BJ (cell line): ENCODE measurements around the gene SH3BGRL2. TPM values are rescaled to one million over a fixed set of nuclear protein-coding genes. Genes with fewer than 3 reads are reported as not detected.
A peak's percentile ranks its signal among the peaks of the same experiment; 100 is the strongest.

Source experiments
- CTCF ChIA-PET: fragments of 350-600 bp; formaldehyde crosslinking; extraction: SDS; loops from one replicate; lab custom pipeline; 2021; ENCODE audit warnings: antibody characterized with exemption, inconsistent platforms; lab: Yijun Ruan, JAX
- POLR2A ChIA-PET: fragments of 300-600 bp; sonication (Branson Sonifier 250); formaldehyde crosslinking; extraction: SDS; loops from one replicate; lab custom pipeline; 2021; ENCODE audit warnings: antibody characterized with exemption; lab: Charles Lee
- DNase-seq: peaks from one replicate; pipeline ENCODE4 v3.0.0-alpha.2; 2011; ENCODE audit warnings: low read depth
- H3K27me3 ChIP-seq: 2 replicates; pipeline ENCODE4 v1.6.0; 2011; ENCODE audit warnings: low read length; ENCODE audit not compliant: control insufficient read depth, insufficient read depth
- H3K36me3 ChIP-seq: 2 replicates; pipeline ENCODE4 v1.5.1; 2011; ENCODE audit warnings: low read length; ENCODE audit not compliant: control insufficient read depth, insufficient read depth
- H3K4me3 ChIP-seq: 2 replicates; pipeline ENCODE4 v1.5.1; 2011; ENCODE audit warnings: low read depth, mild to moderate bottlenecking, control low read depth, low read length
- CTCF ChIP-seq: IDR thresholded peaks from 2 replicates; pipeline ENCODE4 v1.5.1; 2011; ENCODE audit warnings: low read depth, mild to moderate bottlenecking, control low read depth, inconsistent platforms, low read length, moderate library complexity; ENCODE audit not compliant: insufficient read depth
- polyA plus RNA-seq: library from polyadenylated mRNA; depleted of rRNA; stranded (reverse); fragments of >200 nt; gene quantifications from 2 replicates; pipeline ENCODE4 v1.2.3, GENCODE V29; 2011

Gene SH3BGRL2
- polyA plus RNA-seq, 1 experiment = 0.37 TPM

- Histone ChIP-seq H3K27me3 (0 out of 2 replicates have a peak, but pooled peaks cover 1% of the 10 kb centered on the region), H3K36me3 (no peaks in the 10 kb centered on the region), H3K4me3 (no peak overlapping the region)
- ChIA-PET POLR2A (no interaction called here), CTCF (no interaction called here)
- DNase-seq = no peak
- TF ChIP-seq CTCF = no peak
Observed at GRCh38 chr6:79710127-79710526, 79.0 kb downstream of the SH3BGRL2 start.

- no peak for TF ChIP-seq CTCF
- POLR2A ChIA-PET = no interaction called here
- no peak for DNase-seq
- Histone ChIP-seq H3K27me3 (0 out of 2 replicates have a peak, but pooled peaks cover 1% of the 10 kb centered on the region), H3K36me3 (no peaks in the 10 kb centered on the region), H3K4me3 (no peak overlapping the region)
- CTCF ChIA-PET = interaction anchor here (1.4 kb wide), 1 partner anchor 141 kb away, joined by 5 read pairs; no protein-coding TSS in a partner anchor
Observed at GRCh38 chr6:79711167-79711566, 80.0 kb downstream of the SH3BGRL2 start.

- Histone ChIP-seq H3K36me3 (no peaks in the 10 kb centered on the region), H3K4me3 (no peak overlapping the region), H3K27me3 (0 out of 2 replicates have a peak, but pooled peaks cover 1% of the 10 kb centered on the region)
- DNase-seq = no peak
- ChIA-PET CTCF (interaction anchor here (0.7 to 1.4 kb wide), 2 partner anchors 14 to 142 kb away, joined by 3 to 5 read pairs; no protein-coding TSS in a partner anchor), POLR2A (interaction anchor here (0.7 kb wide), 1 partner anchor 72 kb away, joined by 3 read pairs; no protein-coding TSS in a partner anchor)
- no peak for TF ChIP-seq CTCF
Observed at GRCh38 chr6:79712144-79712543, 81.0 kb downstream of the SH3BGRL2 start.

GRCh38 chr6:79712616-79713135 lies 81.5 kb downstream of the SH3BGRL2 start:
- no peak for DNase-seq
- TF ChIP-seq CTCF = no peak
- Histone ChIP-seq H3K27me3 (0 out of 2 replicates have a peak, but pooled peaks cover 1% of the 10 kb centered on the region), H3K4me3 (no peak overlapping the region), H3K36me3 (no peaks in the 10 kb centered on the region)
- CTCF ChIA-PET = no interaction called here
- POLR2A ChIA-PET = no interaction called here

GRCh38 chr6:79713701-79714322 lies 82.7 kb downstream of the SH3BGRL2 start:
- CTCF ChIA-PET = interaction anchor here (0.6 to 1.6 kb wide), 14 partner anchors 10 to 793 kb away, joined by 3 to 8 read pairs (median 3); no protein-coding TSS in a partner anchor
- DNase-seq = no peak
- POLR2A ChIA-PET = no interaction called here

More at GRCh38 chr6:79713701-79714322, 82.7 kb downstream of the SH3BGRL2 start:
- no peaks in the 10 kb centered on the region for H3K36me3 ChIP-seq
- H3K4me3 ChIP-seq = no peak overlapping the region
- peak; percentile 66 for TF ChIP-seq CTCF
- H3K27me3 ChIP-seq = peaks cover 1% of the 10 kb centered on the region; the same call in 1 of the 2 replicates
